Stimulated activated CD4-positive, alpha-beta T cell treated with anti-CD3 and anti-CD28 coated beads, Interleukin-4, amount 100 ng/mL, for 4 hours (primary cell): ENCODE results near the gene CLNS1A.
"Not testable (repeated sequence)": the region's sequence is repeated elsewhere in the genome, so short reads cannot be mapped to it uniquely, and the experiment has no call there.

Experiments used
- DNase-seq, 2 experiments: peaks; one replicate each; pipeline ENCODE4 v3.0.0-alpha.2; 2020

Gene CLNS1A

DNA sequence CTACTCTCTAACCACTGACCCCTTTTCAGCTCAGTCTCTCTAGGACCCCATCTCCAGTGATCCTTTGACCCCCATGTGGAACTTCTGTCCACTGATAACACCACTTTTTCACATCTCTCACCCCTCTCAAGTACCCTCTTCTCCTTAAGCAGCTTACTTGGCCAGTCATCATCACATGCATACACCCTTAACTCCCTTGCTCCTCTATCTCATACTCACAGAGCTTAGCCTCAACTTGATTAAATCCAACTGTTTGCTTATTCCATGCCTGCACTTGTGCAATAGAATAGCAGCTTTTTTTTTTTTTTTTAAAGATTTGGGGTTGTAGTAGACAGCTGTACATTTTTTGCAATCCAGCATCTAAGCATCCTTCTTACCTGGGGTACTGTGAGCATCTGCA lies 25.7 kb downstream of the CLNS1A start:
- no peak for DNase-seq

- DNase-seq: no peak
Observed at GRCh38 chr11:77609234-77609633, 28.4 kb downstream of the CLNS1A start.

- no peak for DNase-seq
Observed at GRCh38 chr11:77604281-77604680, 33.3 kb downstream of the CLNS1A start.

DNA sequence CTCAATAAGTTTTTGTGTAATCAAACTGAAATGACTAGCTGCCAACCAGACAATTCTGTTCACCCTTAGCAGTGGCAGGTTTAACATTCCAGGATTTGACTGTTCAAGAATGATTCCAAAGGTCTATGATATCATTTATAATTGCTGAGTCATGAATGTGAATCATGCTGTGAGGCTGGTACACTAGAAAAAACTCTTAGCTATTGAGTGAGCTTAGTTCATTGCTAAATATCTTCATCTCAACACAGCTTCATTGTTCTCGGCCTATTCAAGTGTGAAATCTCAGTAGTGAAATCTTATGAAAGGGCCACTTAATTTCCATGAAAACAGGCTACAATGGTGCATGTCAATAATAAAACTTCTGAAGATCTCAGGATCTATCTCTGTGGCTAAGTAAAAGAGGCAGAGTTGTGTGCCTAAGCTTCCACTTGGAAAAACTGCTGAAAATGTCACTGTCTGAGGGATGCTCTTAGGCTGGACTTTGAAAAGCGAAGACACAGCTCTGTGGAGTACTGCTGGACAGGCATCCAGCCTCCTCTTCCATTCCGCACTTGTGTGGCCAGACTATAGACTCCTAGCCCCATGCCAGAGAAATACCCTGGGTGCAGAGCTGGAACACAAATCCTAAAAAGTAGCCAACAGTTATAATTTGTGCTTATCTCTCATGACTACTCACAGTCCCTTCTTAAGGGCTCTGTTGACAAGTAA lies 35.1 kb downstream of the CLNS1A start:
- DNase-seq: no peak

GRCh38 chr11:77598195-77598594 lies 39.4 kb downstream of the CLNS1A start:
- DNase-seq: no peak

DNA sequence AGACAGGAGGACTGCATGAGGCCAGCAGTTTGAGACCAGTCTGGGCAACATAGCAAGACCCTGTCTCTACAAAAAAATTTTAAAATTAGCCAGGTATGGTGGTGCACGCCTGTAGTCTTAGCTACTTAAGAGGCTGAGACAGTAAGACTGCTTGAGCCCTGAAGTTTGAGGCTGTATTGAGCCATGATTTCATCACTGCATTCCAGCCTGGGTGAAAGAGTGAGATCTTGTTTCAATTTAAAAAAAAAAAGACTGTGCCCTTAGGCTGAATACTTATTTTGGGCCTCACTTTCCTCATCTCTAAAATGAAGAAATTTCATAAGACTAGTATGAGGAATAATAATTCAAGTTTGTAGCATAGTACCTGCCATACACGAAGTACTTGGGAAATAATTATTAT lies 41.0 kb downstream of the CLNS1A start:
- DNase-seq: no peak

DNA sequence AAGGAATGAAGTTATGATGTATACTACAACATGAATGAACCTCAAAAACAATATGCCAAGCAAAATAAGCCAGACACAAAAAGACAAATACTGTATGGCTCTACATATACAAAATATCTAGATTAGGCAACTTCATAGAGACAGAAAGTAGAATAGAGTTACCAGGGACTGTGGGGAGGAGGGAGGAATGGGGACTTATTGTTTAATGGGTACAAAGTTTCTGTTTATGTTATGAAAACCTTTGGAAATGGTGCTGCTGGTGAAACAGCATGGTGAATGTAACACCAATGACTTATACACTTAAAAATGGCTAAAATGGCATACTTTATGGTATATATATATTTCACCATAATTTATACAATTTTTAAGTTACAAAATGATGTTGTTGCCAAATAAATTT lies 43.7 kb downstream of the CLNS1A start:
- DNase-seq: no peak

GRCh38 chr11:77592727-77593126 lies 44.9 kb downstream of the CLNS1A start:
- DNase-seq: no peak

GRCh38 chr11:77590194-77590782 lies 47.3 kb downstream of the CLNS1A start:
- DNase-seq: no peak

- DNase-seq: peak; percentile 37 to 66
Observed at GRCh38 chr11:77589521-77590193, 47.9 kb downstream of the CLNS1A start, which contains the start of gene AQP11. TSS of gene AQP11 (plus strand) at chr11:77589953. CDS start at chr11:77589993, 40 bp downstream.

GRCh38 chr11:77589181-77589520 lies 48.4 kb downstream of the CLNS1A start:
- no peak for DNase-seq

DNA sequence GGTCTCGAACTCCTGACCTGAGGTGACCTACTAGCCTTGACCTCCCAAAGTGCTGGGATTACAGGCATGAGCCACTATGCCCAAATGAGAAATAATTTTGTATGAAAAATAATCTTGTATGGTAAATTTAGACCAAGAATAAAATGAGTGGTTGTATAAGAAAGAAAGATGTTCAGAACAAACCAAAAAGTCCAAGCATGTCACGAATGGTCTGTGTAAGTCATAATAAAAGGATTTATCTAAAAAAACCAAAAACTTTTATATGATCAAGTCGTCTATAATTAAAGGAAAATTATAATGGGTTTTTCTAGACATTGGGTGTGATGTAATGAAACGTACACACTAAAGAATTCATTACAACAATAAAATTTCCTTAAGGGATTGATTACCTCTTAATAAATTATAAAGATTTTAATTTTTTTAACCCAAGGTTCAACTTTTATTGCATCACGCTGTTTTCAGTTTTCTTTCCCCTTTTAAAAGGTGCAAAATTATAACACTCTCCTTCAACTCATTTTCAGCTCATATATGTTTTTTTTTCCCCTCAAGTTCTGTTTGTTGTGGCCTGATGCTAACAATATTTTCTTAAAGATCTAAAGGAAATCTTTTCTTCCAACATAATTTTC lies 56.8 kb downstream of the CLNS1A start:
- no peak for DNase-seq

DNA sequence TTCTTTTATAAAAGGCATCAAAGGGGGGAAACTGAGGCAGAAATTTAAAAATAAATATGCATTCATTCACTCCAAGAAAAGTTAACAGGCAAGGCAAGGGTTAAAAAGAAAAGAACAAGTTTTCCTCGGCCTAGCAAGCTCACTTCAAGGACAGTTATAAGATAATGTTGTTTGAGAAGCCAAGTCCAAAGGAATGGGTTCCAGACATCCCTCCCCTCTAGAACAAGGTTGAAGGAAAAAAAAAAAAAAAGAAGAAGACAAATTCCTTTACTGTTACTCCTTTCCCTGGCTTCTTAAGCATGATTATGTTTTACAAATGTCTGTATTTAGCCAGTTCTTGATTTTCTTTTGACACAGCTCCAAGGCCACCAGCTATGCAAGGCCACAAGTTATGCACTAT lies 62.2 kb downstream of the CLNS1A start:
- DNase-seq: not testable (repeated sequence)

DNA sequence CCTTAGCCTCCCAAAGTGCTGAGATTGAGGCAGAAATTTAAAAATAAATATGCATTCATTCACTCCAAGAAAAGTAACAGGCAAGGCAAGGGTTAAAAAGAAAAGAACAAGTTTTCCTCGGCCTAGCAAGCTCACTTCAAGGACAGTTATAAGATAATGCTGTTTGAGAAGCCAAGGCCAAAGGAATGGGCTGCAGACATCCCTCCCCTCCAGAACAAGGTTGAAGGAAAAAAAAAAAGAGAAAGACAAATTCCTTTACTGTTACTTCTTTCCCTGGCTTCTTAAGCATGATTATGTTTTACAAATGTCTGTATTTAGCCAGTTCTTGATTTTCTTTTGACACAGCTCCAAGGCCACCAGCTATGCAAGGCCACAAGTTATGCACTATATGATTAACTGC lies 66.7 kb downstream of the CLNS1A start:
- DNase-seq: not testable (repeated sequence)

- DNase-seq: no peak
Observed at GRCh38 chr11:77569676-77570070, 67.9 kb downstream of the CLNS1A start.

GRCh38 chr11:77568916-77569675 lies 68.5 kb downstream of the CLNS1A start:
- DNase-seq: no peak

DNA sequence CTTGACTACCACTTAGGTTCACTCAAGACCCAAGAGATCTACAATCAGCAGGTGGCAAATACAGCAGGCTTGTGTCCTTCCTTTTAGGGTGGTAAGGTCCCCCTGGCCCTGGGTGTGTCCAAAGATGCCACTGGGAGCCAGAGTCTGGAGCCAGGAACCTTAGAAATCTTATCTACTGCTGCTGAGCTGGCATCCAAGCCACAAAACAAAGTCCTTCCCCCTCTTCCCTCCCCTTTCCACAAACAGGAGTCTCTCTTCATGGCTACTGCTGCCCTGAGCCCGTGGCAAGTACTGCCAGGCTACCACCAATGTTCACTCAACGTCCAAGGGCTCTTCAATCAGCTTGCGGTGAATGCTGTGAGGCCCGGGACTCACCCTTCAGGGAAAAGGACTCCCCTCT lies 69.3 kb downstream of the CLNS1A start:
- DNase-seq: no peak
